ENCODE results near the gene TMEM169. TPM values are rescaled to one million over a fixed set of nuclear protein-coding genes. Genes with fewer than 3 reads are reported as not detected.

TMEM169 gene
- total and polyA plus RNA-seq, 2 of the 4 experiments (the other 2 are of a cell fraction): 0.15 to 0.54 TPM

GRCh38 chr2:216114714-216115531 is 33.2 kb downstream of the TMEM169 start:
- Histone ChIP-seq H2AFZ (replicated peaks; ENCODE audit: low read length, poor library complexity) (peak overlapping the region; percentile 24), H3K56ac (ENCODE audit: extremely low read depth, insufficient read depth, low read length) (peak overlapping the region; percentile 92), H2AK9ac (replicated peaks; ENCODE audit: low read depth, low read length, poor library complexity) (peak overlapping the region; percentile 99), H2BK20ac (ENCODE audit: low read depth, low read length) (peak overlapping the region; percentile 65; the same call in 1 of the 2 replicates), H3K79me1 (ENCODE audit: low read depth in 1 of 2, low read length in 2 of 2) (peaks cover 24 to 54% of the 10 kb centered on the region in 2 experiments), H4K5ac (ENCODE audit: low read depth, low read length) (peak overlapping the region; percentile 100), H3K9me3 (ENCODE audit: control insufficient read depth, insufficient read depth, low read length) (no peaks in the 10 kb centered on the region), H3K36me3 (ENCODE audit: control insufficient read depth, insufficient read depth, low read length) (peaks cover 33% of the 10 kb centered on the region), H3K27ac (ENCODE audit: insufficient read depth, low read length) (peak overlapping the region; percentile 84), H3K9ac (ENCODE audit: low read depth, low read length) (peak overlapping the region; percentile 72), H4K8ac (ENCODE audit: low read depth in 2 of 2, low read length in 2 of 2) (peak overlapping the region; percentile 93 to 97), H3K4me1 (ENCODE audit: control insufficient read depth, insufficient read depth, low read length) (peaks cover 14% of the 10 kb centered on the region), H2BK5ac (ENCODE audit: low read depth, low read length, poor library complexity, severe bottlenecking) (peak overlapping the region; percentile 91), H3K4me2 (ENCODE audit: low read depth, low read length) (peak overlapping the region; percentile 93), H3K27me3 (ENCODE audit: control insufficient read depth, insufficient read depth, low read length) (no peaks in the 10 kb centered on the region), H3K4ac (ENCODE audit: low read depth, low read length) (peak overlapping the region; percentile 99), H3K18ac (ENCODE audit: low read depth, low read length) (peak overlapping the region; percentile 73), H4K20me1 (ENCODE audit: insufficient read depth, low read length) (peaks cover 13% of the 10 kb centered on the region), H2AK5ac (ENCODE audit: low read depth, low read length) (peak overlapping the region; percentile 98), H3K4me3 (ENCODE audit: insufficient read depth, low read depth, low read length) (peak overlapping the region; percentile 41), H3K9me1 (ENCODE audit: insufficient read depth, low read length) (peaks cover 3% of the 10 kb centered on the region; the same call in 1 of the 2 replicates), H2BK15ac (ENCODE audit: low read depth, low read length) (peak overlapping the region; percentile 54; the same call in 2 of the 3 replicates), H4K91ac (ENCODE audit: insufficient read depth, low read depth, low read length) (peak overlapping the region; percentile 92), H2BK120ac (ENCODE audit: low read depth, low read length) (peak overlapping the region; percentile 38), H3K14ac (replicated peaks; ENCODE audit: low read depth, low read length) (peak overlapping the region; percentile 100), H3K23ac (ENCODE audit: low read depth, low read length) (peak overlapping the region; percentile 99)
- ATAC-seq (ENCODE audit: low read depth): peak; percentile 81
- ChIA-PET POLR2A (ENCODE audit: unreplicated experiment) (no interaction called here), CTCF (interaction anchor here (0.6 to 1.6 kb wide), 4 partner anchors 13 to 39 kb away, joined by 3 to 4 read pairs (median 4); no protein-coding TSS in a partner anchor)
- intact Hi-C loops (cut with micrococcal nuclease) (no loop called here), in situ Hi-C loops (cut with MboI; ENCODE audit: low sequenced_read_pairs) (no loop called here), dilution Hi-C loops (cut with HindIII; ENCODE audit: low sequenced_read_pairs, unreplicated experiment) (no loop called here)
- DNase-seq: peak; percentile 99
- WGBS, 2 experiments (ENCODE audit: extremely low coverage in 2 of 2, insufficient read length in 1 of 2): 0% methylated on average over 6 of the region's 29 CpGs; no CpG with 5 or more reads in 1 of the 2 experiments
- BruUV-seq (replicated peaks): no TSS peak
- TF ChIP-seq RAD21 (IDR thresholded peaks at IDR 0.05; ENCODE audit: low read length): no peak
- no peak for TF ChIP-seq USF2 (IDR thresholded peaks at IDR 0.05; ENCODE audit: low read depth, low read length)
- no peak for TF ChIP-seq RFX5 (IDR thresholded peaks at IDR 0.05; ENCODE audit: low read depth, low read length)
- no peak for TF ChIP-seq FOS (IDR thresholded peaks at IDR 0.05; ENCODE audit: low read depth, low read length)
- TF ChIP-seq ELK1 (IDR thresholded peaks at IDR 0.05; ENCODE audit: borderline replicate concordance, low read depth, low read length): no peak
- TF ChIP-seq NFE2L2 (IDR thresholded peaks at IDR 0.05; ENCODE audit: low read depth, low read length): no peak
- no peak for TF ChIP-seq MAFK (IDR thresholded peaks at IDR 0.05; ENCODE audit: low read depth, low read length)
- TF ChIP-seq POLR2A (IDR thresholded peaks at IDR 0.05; ENCODE audit: low read depth, low read length): 0 out of 2 replicates have a peak, but pooled peaks have one; percentile 57
- TF ChIP-seq RCOR1 (IDR thresholded peaks at IDR 0.05; ENCODE audit: insufficient replicate concordance, low read length): no peak
- TF ChIP-seq CEBPB (IDR thresholded peaks at IDR 0.05; ENCODE audit: low read depth, low read length): no peak
- TF ChIP-seq CTCF (conservative IDR thresholded peaks at IDR 0.05; ENCODE audit: low read depth, low read length): peak; percentile 96
- TF ChIP-seq BHLHE40 (IDR thresholded peaks at IDR 0.05; ENCODE audit: low read depth, low read length): no peak
- TF ChIP-seq CHD1 (IDR thresholded peaks at IDR 0.05; ENCODE audit: low read depth, low read length): no peak
- TF ChIP-seq SMC3 (IDR thresholded peaks at IDR 0.05; ENCODE audit: low read depth, low read length): no peak
